ENCODE results near the gene UNC5CL.
A peak's percentile ranks its signal among the peaks of the same experiment; 100 is the strongest.

UNC5CL gene

DNA sequence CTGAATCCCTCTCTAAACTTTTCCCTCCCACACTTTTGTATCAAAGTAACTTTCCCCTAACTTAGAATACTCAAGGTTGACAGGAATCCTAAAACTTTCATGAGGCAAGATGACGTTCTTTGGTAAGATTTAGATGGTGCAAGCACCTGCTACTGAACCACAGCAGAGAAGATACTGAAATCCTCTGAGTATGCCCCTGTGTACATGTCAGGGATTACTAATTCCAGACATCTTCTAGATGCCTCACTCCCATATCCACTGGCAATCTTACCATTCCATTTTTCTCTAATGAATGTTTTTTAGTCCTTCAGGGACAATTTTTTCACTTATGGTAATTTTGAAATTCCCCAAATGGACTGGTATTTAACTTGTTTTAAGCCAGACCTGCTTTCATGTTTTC is 23.0 kb upstream of the UNC5CL start:
- no peak for DNase-seq (ENCODE audit: low spot score)

DNA sequence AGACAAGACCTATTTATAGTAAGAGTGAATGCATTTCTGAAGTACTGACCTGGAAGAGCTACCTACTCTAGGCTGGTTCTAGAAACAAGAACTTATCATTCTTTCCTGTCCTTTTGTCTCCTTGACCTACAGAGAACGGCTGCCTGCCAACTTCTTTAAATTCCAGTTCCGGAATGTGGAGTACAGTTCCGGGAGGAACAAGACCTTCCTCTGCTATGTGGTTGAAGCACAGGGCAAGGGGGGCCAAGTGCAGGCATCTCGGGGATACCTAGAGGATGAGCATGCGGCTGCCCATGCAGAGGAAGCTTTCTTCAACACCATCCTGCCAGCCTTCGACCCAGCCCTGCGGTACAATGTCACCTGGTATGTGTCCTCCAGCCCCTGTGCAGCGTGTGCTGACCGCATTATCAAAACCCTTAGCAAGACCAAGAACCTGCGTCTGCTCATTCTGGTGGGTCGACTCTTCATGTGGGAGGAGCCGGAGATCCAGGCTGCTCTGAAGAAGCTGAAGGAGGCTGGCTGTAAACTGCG is 22.2 kb upstream of the UNC5CL start:
- DNase-seq (ENCODE audit: low spot score), result no peak

DNA sequence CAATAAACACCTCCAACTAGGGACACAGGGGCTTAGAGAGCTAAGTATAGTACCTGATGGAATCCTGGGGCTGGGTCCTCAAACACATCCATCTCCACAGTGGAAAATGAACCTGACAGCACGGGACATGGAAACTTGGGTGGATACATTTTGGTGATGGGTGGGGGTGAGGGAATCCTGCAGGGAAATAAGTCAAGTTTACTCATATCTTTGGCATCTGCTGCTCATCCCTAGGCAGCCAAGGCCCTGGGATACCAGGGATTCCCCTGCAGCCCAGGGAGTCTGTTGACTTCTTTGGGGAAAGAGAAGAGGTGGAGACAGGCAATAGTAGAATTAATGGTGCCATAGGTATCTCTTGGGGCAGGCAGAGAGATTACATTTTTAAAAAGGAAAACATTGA is 20.5 kb upstream of the UNC5CL start:
- peak; percentile 67 for DNase-seq (ENCODE audit: low spot score)

DNA sequence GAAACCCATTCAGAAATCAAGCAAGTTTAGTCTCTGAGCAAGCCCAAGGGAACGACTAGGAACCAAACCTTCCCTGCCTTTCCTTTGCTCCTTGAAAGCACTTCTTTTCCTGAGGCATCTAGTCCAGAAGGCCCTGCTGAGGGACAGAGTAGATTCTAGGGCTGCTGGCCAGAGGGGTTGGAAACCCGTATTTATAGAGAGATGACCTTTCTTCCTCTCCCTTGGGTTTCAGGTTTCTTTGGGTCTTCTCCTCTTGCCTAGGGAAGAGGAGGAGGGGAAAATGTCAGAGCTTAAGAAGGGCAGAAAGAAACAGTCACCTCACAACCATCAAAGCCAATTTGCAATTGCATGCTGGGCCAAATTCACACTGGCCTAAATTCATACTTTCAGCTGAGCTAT is 19.8 kb upstream of the UNC5CL start:
- DNase-seq (ENCODE audit: low spot score), result no peak

DNA sequence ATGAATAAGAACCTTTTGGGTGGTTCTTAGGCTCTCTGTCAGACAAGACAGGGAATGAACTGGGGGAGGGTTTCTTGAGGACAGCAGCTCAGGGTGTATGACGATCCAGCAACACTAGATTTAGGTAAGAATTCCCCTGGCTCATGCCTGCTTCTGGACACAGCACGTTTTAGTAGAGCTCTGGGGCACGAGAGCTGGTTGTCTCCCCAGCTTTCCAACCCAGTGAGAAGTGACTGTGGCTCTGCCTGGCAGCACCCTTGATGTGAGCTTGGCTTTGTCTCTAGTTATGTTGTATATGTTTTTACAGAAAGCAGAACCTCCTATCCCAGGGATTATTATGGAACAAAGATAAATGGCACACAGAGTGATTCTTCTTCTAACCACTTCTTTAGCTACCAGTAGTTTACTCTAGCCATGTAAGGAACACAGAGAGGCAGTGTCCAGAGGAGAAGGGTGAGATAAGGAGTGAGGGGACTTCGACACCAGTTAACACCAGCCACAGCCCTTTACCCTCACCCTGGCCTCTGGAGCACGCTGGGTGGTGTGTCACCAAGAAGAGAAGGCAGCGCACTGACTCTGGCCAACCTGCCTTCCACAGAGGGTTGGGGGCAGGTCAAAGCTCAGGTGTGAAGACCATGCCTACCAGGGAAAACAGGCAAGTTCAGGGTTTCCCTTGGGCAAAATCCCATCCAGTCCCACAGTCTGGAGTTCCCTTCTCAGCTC is 17.9 kb upstream of the UNC5CL start:
- DNase-seq (ENCODE audit: low spot score), result no peak

DNA sequence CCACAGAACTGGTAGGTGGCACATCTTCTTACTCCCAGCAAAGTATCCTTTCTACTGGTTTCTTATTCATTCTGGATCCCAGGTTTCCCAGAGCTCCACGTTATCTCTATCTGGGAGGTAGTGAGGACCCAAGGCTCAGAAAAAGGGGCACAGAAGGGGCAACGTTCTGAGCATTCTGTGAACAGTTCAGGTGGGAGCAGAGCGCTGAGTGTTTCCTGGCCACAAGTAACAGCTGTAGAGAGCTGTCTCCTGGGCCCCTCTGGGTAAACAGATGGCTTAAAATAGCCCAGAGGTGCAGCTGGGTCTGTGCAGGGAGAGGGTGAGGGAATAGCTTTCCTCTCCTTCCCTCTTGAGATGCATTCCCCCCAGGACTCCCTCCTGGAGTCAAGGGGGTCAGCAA is 16.1 kb upstream of the UNC5CL start:
- peak; percentile 3 for DNase-seq (ENCODE audit: low spot score)

DNA sequence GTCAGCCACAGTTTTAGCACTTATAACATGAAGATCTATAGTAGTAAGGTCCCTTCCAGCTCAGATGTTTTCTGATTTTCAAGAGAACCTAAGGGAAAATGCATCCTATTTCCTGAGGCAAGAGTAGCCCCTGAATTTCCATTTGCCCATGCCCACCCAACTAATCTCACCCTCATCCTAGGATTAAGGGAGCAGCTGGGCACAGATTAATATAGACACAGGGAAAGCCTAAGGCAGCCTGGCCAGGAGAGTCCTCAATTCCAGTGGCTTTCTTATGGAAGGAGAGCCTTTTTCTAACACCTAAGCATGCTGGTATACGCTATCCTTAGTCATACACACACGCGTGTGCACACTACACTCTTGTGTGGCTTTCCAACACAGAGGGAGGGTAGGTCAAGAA is 15.5 kb upstream of the UNC5CL start:
- peak; percentile 2 for DNase-seq (ENCODE audit: low spot score)

DNA sequence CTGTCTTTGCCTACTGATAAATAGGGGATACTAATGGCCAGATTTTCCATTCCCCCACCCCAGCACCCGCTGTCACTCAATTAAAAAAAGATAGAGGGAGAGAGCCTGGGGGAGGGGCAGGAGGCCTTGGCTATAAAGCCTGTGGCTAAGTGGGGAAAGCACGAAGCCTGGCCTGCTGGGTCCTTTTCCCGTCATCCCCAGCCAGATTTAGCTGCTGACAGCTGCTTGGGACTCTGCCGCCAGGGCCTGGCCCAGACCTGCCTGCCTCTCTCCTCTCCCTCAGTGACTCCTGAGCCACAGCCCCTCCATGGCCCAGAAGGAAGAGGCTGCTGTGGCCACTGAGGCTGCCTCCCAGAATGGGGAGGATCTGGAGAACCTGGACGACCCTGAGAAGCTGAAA is 14.0 kb upstream of the UNC5CL start, which contains the start of gene APOBEC2:
Gene APOBEC2 (plus strand): TSS at position 162 of the 400 bp plus-strand sequence. CDS start 146 bp downstream, at position 308.
- DNase-seq (ENCODE audit: low spot score), result peak; percentile 5

DNA sequence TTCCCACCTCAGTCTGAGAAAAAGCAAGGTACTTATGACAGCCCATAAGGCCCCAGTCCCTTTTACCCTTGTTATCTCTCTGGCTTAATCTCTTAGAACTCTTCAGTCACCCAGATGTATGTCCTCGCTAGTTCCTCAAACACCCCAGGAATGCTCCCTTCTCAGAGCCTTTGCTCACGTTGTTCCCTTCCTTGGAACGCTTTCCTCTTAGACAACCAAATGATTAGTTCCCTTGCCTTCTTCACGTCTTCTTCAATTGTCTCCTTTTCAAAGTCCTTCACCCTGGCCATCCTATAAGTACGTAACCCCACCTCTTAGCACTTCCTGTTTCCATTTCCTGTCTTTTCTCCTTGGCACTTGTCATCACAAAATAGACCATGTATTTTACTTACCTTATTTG is 12.9 kb upstream of the UNC5CL start:
- DNase-seq (ENCODE audit: low spot score), result no peak

DNA sequence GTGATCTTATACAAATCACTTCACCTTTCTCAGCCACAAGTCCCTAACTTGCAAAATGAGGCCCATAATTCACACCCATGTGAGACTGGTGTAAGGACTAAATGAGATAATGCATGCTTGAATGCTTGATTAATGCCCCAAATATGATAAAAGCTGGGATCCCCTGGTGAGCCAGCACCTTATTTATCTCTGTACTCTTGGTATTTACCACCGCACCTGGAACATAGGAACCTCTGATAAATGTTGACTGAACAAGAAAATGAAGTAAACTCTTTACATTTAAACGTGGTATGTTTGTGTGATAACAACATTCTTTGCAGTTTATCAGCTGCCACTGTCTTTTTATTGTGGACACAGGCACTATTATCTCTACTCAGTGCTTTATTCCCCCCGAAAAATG is 11.5 kb upstream of the UNC5CL start:
- no peak for DNase-seq (ENCODE audit: low spot score)

DNA sequence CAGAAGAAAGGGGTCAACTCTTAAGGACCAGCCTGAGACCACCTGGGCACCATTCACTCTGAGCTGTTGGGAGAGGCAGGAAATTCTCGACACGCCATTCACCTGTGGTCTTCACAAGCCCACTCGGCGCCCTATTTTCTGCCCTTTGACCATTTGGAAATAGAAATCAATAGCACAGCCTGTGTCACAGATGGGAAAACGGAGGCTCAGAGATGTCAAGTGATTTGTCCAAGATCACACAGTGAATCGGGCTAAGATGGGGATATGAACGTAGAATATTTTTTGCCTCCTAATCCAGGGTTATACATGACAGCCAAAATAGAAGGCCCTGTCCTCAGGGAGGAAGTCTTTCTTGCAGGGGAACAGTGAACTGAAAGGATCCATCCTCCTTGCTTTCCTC is 10.9 kb upstream of the UNC5CL start:
- no peak for DNase-seq (ENCODE audit: low spot score)

DNA sequence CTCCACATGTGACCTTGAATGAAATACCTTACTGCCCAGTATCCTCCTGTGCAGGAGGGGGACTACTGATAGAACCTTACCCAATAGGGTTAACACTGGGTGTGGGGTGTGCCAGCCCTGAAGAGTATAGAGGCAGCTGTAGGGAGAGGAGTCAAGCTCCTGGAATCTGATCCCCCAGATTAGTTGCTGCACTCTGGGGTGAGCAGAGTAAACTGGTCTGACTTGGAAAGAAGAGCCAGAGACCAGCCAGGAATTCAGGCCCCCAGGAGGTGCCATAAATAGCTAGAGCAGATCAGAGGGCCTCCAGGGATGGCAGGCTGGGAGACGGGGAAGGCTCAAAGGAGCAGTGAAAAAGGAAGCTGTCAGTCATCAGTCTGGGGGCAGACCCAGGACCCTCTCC is 10.5 kb upstream of the UNC5CL start:
- DNase-seq (ENCODE audit: low spot score), result no peak

DNA sequence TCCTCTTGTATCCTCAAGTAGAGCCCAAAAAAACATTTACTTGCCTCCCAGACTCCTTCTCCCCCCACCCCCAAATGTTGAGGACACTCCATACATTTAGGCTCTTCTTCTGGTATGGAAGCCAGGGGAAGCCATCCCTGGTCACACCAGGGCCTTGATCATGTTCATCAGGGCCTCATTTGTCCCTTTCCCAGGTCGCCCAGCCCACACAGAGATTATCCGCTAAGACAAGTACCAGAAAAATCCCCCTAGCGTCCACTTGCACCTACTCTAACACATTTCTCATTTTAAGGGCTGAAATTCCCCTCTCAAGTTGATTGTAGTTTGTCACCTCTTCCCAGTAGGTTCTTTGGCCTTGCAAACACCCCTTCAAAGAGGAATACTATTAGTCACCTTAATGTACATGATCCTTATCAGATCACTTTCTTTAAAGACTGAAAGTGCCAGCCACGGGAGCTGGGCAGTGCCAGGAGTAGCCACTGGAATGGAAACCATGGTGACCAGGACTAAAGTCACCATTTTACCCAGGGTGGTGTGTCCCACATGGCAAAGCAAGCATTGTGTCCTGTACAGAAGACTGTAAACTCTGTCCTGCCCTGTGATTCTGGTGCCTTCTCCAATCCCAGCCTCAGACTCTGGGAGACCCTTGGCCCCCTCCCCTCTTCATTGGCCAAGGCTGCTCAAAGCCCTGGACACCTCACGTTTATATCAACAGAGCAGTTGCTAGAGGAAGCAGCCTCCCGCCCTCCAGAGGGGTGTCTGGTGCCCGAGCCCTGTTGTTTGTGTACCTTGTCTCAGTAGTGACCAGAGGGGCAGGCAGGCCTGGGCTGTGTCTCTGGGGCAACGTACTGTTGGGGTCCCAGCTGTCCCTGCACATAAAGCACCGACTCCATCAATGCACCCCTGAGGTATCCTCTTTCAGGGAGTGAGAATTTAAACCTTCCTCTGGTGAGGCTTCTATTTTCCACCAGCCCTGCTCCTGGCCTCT is 9.0 kb upstream of the UNC5CL start:
- DNase-seq (ENCODE audit: low spot score), result no peak

DNA sequence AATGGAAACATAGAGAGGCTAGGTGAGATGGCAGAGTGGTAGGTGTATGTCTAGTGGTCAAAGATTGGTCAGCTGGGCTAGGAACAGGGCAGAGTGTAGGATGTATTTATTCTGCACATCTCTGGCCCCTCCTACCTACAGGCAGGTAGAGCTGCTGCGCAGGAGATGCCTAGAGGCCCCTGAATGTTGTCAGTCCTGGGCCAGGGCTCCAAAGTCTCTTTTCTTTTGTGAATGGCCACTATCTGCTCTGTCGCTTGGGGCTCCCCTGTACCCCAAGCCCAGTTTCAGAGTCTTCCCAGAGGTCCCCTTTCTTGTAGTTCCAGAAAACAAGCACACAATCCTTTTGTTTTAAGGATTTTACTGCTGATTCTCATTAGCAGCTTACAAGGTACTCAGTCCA is 8.3 kb upstream of the UNC5CL start:
- DNase-seq (ENCODE audit: low spot score), result no peak

DNA sequence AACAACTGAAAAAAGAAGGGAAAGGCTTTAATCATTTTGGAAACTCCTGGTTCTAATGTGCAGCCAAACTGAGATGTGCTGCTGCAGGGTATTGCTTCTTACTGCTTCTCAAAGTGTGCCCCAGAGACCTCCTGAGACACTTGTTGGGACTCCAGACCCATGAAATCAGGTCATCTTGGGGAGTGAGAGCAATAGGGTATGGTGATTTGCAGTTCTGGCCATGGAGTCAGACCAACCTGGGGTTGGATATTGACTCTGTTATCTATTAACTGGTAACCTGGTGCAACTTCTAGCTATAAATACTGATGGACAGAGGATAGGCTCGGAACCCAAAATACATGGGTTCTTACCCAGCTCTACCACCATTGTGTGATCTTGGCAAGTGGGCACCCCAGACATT is 7.1 kb upstream of the UNC5CL start:
- no peak for DNase-seq (ENCODE audit: low spot score)

DNA sequence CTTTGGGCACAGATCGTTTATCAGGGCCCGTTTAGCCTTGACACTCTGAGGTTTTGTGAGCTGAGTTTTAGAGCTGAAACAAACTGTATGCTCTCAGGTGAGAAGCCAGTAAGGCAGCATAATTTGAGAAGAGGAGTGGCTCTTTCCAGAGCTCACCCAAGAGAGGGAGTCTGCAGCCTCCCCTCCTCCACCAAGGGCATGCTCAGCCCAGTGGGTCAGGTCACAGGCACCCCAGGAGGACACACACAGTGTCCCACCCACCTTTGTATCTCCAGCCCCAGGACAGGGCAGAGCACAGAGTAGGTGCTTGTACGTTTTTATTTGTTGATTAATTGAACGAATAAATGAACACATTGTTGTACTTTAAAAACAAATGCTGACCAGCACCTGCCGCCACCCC is 6.6 kb upstream of the UNC5CL start:
- no peak for DNase-seq (ENCODE audit: low spot score)

DNA sequence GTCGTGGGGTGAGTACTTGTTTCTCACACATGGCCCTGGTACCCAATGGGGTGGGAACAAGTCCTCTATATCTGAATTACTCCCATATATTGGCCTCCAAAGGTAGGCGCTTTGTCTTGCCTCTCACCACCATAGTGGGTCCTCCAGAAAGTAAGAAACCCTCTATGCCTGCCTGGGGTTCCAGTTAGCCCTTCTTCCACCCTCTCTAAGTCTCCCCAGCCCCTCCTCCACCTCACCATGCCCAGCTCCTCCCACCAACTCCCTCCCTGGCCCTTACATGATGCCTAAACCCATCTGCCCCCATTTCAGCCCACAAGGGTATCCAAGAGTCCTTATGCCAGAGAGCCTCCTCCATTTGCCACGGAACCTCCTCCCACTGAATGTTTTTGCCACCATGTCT is 4.1 kb upstream of the UNC5CL start:
- DNase-seq (ENCODE audit: low spot score), result no peak

DNA sequence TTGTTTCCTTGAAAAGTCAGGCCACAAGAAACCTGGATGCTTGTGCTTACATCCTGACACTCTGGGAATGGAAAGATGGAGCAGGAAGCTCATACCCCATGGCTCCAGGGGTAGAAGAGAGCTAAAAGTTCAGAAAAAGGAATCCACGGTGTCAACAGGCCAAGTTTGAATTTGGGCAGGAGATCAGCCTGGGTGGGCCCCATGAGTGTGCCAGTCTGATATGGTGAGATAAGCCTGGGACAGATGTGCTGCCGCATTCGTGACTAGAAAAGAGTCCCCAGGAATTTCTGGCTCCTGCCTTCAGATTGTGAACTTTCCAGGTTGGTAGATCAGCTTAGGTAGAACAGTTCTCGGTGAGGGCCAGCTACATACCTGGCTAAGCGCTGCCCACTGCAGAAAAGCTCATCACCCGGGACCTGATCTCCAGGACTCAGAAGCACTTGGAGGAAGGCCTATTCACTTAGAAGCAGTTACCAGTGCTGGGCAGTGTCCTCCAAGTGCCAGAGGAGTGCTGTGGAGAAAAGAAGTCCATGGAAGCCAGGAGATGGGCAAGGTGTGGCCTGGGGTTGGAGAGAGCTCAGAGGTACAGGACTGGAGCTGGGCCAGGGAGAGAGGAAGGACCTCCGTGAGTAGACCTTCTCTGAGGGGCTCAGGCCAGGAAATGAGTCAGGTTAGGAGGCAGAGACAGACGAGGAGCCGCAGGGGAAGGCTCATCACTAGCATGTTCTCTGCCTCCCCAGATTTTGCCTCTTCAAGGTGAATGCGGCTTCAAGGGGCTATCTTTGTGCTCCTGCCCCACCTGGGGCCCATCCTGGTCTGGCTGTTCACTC is 3.4 kb upstream of the UNC5CL start, which contains the start of gene TSPO2:
Gene TSPO2 (plus strand): TSS at position 242 of the 830 bp plus-strand sequence. CDS start 519 bp downstream, at position 761.
- no peak for DNase-seq (ENCODE audit: low spot score)

DNA sequence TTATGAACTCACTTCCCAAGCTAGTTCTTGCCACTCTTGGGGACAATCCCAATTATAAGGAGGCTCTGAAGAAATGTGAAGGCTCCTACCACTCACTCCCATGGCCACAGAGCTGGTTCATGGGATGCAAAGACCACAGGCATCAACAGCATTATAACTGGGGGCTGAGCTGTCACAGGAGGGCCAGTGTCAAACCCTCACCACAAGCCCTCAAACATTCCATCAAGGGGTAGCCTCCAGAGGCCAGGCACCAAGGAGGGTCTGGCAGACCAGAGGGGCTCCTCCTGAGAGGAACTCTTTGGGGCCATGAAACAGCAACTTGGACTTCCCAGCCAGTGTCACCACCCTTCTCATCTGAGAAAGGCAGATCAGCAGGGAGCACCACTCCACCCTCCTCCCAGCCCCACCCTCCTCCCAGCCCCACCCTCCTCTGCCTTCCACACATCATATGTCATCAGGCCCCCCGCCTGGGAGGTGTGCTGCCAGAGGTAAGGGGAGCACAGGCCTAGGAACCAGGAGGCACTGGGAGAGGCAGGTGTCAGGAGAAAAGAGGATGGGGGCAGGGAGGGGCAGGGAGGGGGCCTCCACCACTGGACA is 2.0 kb upstream of the UNC5CL start:
- no peak for DNase-seq (ENCODE audit: low spot score)

DNA sequence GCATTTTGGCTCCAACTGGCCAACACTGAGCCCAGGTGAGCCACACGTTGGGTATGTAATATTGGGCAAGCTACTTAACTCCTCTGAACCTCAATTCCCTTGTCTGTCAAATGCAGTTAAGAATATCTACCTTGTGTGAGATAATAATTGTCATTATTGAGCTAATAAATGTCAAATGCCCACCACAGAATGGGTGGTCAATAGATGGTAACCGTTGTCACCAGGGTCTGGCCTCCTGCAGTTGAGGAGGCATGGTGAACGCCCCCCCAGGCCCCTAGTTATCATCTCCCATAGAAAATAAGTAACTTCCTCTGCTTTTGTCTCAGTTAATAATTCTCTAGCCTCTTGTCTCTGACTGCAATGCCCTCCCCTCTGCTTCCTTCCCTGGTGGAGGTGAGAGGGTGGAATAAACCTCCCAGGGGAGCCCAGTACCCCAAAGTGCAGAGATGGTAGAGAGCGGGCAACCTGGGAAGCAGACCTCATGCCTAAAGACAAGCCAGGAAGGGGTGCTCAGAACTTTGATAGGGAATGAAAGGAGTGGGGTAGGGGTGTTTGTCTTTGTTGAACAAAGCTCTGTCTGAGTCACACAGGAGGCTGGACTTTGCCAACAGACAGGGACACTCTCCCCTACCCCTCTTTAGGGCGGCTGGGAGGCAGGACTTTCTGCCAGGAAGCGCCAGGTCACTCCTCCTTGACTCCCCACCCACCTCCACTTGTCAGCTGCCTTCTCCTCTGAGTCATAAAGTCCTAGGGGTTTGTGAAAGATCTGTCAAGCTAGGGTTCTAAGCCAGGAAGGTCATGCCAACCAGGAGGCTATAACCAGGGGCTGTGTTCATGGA is 1.3 kb upstream of the UNC5CL start:
- DNase-seq (ENCODE audit: low spot score), result no peak

DNA sequence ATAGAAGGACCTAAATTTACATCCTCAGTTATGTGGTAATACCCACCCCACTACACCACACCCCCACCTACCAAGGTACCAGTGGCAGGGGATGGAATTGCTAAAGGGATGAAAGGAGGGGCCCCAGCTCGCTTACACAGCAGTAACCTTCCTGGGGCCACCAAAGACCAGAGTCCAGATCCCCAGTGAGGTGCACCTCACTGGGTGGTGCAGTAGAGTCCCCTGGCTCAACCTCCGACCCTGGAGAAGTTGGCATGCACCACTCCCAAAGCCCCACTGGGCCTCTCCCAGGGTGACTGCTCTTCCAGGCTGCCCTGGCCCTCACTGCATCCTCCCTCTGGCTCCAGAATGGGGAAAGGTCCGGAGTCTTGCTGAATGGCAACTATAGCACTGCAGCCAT is 816 bp downstream of the UNC5CL start:
- no peak for DNase-seq (ENCODE audit: low spot score)
